A673 (cell line): Measurements from ENCODE around the gene TREM1.

Source experiments
- EZH2 ChIP-seq: fragments of 200-600 bp; sonication (generic); IDR thresholded peaks from 2 replicates; pipeline ENCODE4 v1.6.1; 2017; ENCODE audit warnings: borderline replicate concordance, low read depth, mild to moderate bottlenecking, mixed read lengths, antibody characterized with exemption, low read length; ENCODE audit not compliant: poor library complexity, severe bottlenecking
- TF ChIP-seq, protein P1 (sequence below): fragments of 300-800, 200-600 bp; sonication (generic); conservative IDR thresholded peaks from 2 replicates; pipeline ENCODE4 v1.5.1; 2017; ENCODE audit warnings: low read depth, mild to moderate bottlenecking, antibody characterized with exemption, low read length, moderate library complexity, mixed read lengths

GRCh38 chr6:41326092-41326491 lies 39.6 kb upstream of the TREM1 start:
- TF ChIP-seq EZH2, result no peak
- TF ChIP-seq, protein P1, sequence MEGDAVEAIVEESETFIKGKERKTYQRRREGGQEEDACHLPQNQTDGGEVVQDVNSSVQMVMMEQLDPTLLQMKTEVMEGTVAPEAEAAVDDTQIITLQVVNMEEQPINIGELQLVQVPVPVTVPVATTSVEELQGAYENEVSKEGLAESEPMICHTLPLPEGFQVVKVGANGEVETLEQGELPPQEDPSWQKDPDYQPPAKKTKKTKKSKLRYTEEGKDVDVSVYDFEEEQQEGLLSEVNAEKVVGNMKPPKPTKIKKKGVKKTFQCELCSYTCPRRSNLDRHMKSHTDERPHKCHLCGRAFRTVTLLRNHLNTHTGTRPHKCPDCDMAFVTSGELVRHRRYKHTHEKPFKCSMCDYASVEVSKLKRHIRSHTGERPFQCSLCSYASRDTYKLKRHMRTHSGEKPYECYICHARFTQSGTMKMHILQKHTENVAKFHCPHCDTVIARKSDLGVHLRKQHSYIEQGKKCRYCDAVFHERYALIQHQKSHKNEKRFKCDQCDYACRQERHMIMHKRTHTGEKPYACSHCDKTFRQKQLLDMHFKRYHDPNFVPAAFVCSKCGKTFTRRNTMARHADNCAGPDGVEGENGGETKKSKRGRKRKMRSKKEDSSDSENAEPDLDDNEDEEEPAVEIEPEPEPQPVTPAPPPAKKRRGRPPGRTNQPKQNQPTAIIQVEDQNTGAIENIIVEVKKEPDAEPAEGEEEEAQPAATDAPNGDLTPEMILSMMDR, result no peak
